Neuronal stem cell (in vitro differentiated cells): ENCODE data around the gene MAN1B1.
"Not testable (repeated sequence)": the region's sequence is repeated elsewhere in the genome, so short reads cannot be mapped to it uniquely, and the experiment has no call there.

Source experiments
- DNase-seq: peaks from one replicate; pipeline ENCODE4 v3.0.0-alpha.2; 2013; ENCODE audit warnings: low spot score
- H2AFZ ChIP-seq: one replicate; pipeline ENCODE4 v1.6.1; 2013; ENCODE audit warnings: mild to moderate bottlenecking, low read length, inconsistent platforms
- H2AK5ac ChIP-seq: 2 replicates; pipeline ENCODE4 v1.6.1; 2013; ENCODE audit warnings: low read depth, mild to moderate bottlenecking, inconsistent platforms, low read length, moderate library complexity, mixed read lengths
- H2BK120ac ChIP-seq: 2 replicates; pipeline ENCODE4 v1.6.1; 2013; ENCODE audit warnings: low read depth, mild to moderate bottlenecking, inconsistent platforms, low read length, moderate library complexity, mixed read lengths
- H2BK12ac ChIP-seq: one replicate; pipeline ENCODE4 v1.6.1; 2013; ENCODE audit warnings: low read length, inconsistent platforms
- H2BK15ac ChIP-seq: 2 replicates; pipeline ENCODE4 v1.6.1; 2013; ENCODE audit warnings: mild to moderate bottlenecking, low read length, inconsistent platforms, mixed read lengths
- H2BK5ac ChIP-seq: one replicate; pipeline ENCODE4 v1.6.1; 2013; ENCODE audit warnings: inconsistent platforms, mild to moderate bottlenecking, low read length, moderate library complexity
- H3K14ac ChIP-seq: one replicate; pipeline ENCODE4 v1.6.1; 2013; ENCODE audit warnings: low read length, inconsistent platforms
- H3K18ac ChIP-seq: 2 replicates; pipeline ENCODE4 v1.6.1; 2013; ENCODE audit warnings: low read length, inconsistent platforms
- H3K23ac ChIP-seq: 2 replicates; pipeline ENCODE4 v1.6.1; 2013; ENCODE audit warnings: low read depth, mild to moderate bottlenecking, mixed read lengths, low read length, inconsistent platforms; ENCODE audit not compliant: poor library complexity
- H3K27ac ChIP-seq: replicated peaks from 3 replicates; pipeline ENCODE4 v1.5.1; 2013; ENCODE audit warnings: low read length, inconsistent platforms
- H3K27me3 ChIP-seq, 3 experiments: 2 replicates each; pipeline ENCODE4 v1.6.1; 2013; ENCODE audit warnings: low read length in 3 of 3, mild to moderate bottlenecking in 2 of 3, inconsistent platforms in 1 of 3, low read depth in 1 of 3, mixed read lengths in 1 of 3, moderate library complexity in 1 of 3; ENCODE audit not compliant: control insufficient read depth in 3 of 3, insufficient read depth in 3 of 3
- H3K36me3 ChIP-seq, 2 donors: replicated peaks in 1 of 2; 2 replicates each; pipeline ENCODE4 v1.6.1; 2013; ENCODE audit warnings: low read length in 2 of 2; ENCODE audit not compliant: control insufficient read depth in 2 of 2, insufficient read depth in 2 of 2
- H3K4ac ChIP-seq: 2 replicates; pipeline ENCODE4 v1.6.1; 2013; ENCODE audit warnings: inconsistent platforms, mild to moderate bottlenecking, low read length, moderate library complexity
- H3K4me1 ChIP-seq, 2 donors: 1 replicate in 1 of 2; 2 replicates in 1 of 2; pipeline ENCODE4 v1.6.1; 2013; ENCODE audit warnings: low read length in 2 of 2, low read depth in 1 of 2; ENCODE audit not compliant: control insufficient read depth in 2 of 2, insufficient read depth in 1 of 2
- H3K4me2 ChIP-seq: one replicate; pipeline ENCODE4 v1.6.1; 2013; ENCODE audit warnings: mild to moderate bottlenecking, low read length, inconsistent platforms; ENCODE audit not compliant: insufficient read depth, poor library complexity, severe bottlenecking
- H3K4me3 ChIP-seq, 2 donors: 2 replicates each; pipeline ENCODE4 v1.5.1; 2013; ENCODE audit warnings: low read length in 2 of 2, mild to moderate bottlenecking in 2 of 2, inconsistent platforms in 1 of 2, moderate library complexity in 1 of 2
- H3K79me1 ChIP-seq: one replicate; pipeline ENCODE4 v1.6.1; 2013; ENCODE audit warnings: low read depth, mild to moderate bottlenecking, inconsistent platforms, low read length, moderate library complexity
- H3K9ac ChIP-seq: one replicate; pipeline ENCODE4 v1.6.1; 2013; ENCODE audit warnings: mild to moderate bottlenecking, low read depth, low read length, inconsistent platforms; ENCODE audit not compliant: poor library complexity
- H3K9me3 ChIP-seq, 2 donors: replicated peaks in 1 of 2; 2 replicates each; pipeline versions ENCODE3 to v1.6.1; 2013; ENCODE audit warnings: low read length in 2 of 2, mild to moderate bottlenecking in 2 of 2, inconsistent platforms in 1 of 2, low read depth in 1 of 2, mixed read lengths in 1 of 2, moderate library complexity in 1 of 2; ENCODE audit not compliant: control insufficient read depth in 2 of 2, insufficient read depth in 1 of 2
- H4K8ac ChIP-seq: one replicate; pipeline ENCODE4 v1.6.1; 2013; ENCODE audit warnings: low read depth, mild to moderate bottlenecking, inconsistent platforms, low read length, moderate library complexity
- H4K91ac ChIP-seq: one replicate; pipeline ENCODE4 v1.6.1; 2013; ENCODE audit warnings: low read length, low read depth, mild to moderate bottlenecking, inconsistent platforms; ENCODE audit not compliant: poor library complexity
- WGBS, 2 donors: extraction: QIAGEN DNeasy Blood & Tissue Kit; methylation state at CpG; one replicate each; pipeline ENCODE4 v1.1.7; 2013; ENCODE audit warnings: missing lambda C conversion rate in 2 of 2, mixed read lengths in 1 of 2; ENCODE audit not compliant: insufficient read length in 2 of 2, insufficient replicate concordance in 1 of 2; ENCODE audit errors: extremely low coverage in 2 of 2; 5-methylcytosine and 5-hydroxymethylcytosine counted together

The MAN1B1 gene

GRCh38 chr9:137122796-137123467, 36.1 kb downstream of the MAN1B1 start:
- H3K27me3 ChIP-seq, H3K4me3 ChIP-seq, H3K4ac ChIP-seq, H2BK120ac ChIP-seq, H3K4me2 ChIP-seq, H2BK5ac ChIP-seq, H2AK5ac ChIP-seq, H3K79me1 ChIP-seq, H2AFZ ChIP-seq, H2BK15ac ChIP-seq, DNase-seq, H3K23ac ChIP-seq, H3K4me1 ChIP-seq, H3K18ac ChIP-seq, H2BK12ac ChIP-seq, H3K36me3 ChIP-seq, H4K8ac ChIP-seq, H3K27ac ChIP-seq, H3K14ac ChIP-seq, H4K91ac ChIP-seq, H3K9ac ChIP-seq, H3K9me3 ChIP-seq: not testable (repeated sequence)
- no CpG with 5 or more reads among the region's 16 CpGs for WGBS, 2 donors

- no peak overlapping the region for H3K4me3 ChIP-seq
- H3K9ac ChIP-seq = no peak overlapping the region
- H2AFZ ChIP-seq = no peak overlapping the region
- no peak overlapping the region for H3K4me2 ChIP-seq
- DNase-seq = no peak
- H4K91ac ChIP-seq = no peak overlapping the region
- WGBS, 2 donors = no CpG with 5 or more reads among the region's 5 CpGs
- H2AK5ac ChIP-seq = no peak overlapping the region
- H3K4ac ChIP-seq = no peak overlapping the region
- H3K14ac ChIP-seq = no peak overlapping the region
- no peak overlapping the region for H3K23ac ChIP-seq
- no peak overlapping the region for H4K8ac ChIP-seq
- H2BK120ac ChIP-seq = no peak overlapping the region
- peaks cover 2% of the 10 kb centered on the region for H3K79me1 ChIP-seq
- no peaks in the 10 kb centered on the region for H3K27me3 ChIP-seq
- no peak overlapping the region for H2BK5ac ChIP-seq
- H3K18ac ChIP-seq = no peak overlapping the region
- H3K4me1 ChIP-seq = peaks cover 0 to 12% of the 10 kb centered on the region in 2 donors
- H3K36me3 ChIP-seq = no peaks in the 10 kb centered on the region
- H2BK12ac ChIP-seq = no peak overlapping the region
- H2BK15ac ChIP-seq = no peak overlapping the region
- no peaks in the 10 kb centered on the region for H3K9me3 ChIP-seq
- H3K27ac ChIP-seq = no peak overlapping the region
These were observed 36.7 kb downstream of the MAN1B1 start for GRCh38 chr9:137123468-137123837.

- not testable (repeated sequence) for H3K27me3 ChIP-seq, DNase-seq, H3K14ac ChIP-seq, H2BK15ac ChIP-seq, H2BK120ac ChIP-seq, H3K4me3 ChIP-seq, H3K4ac ChIP-seq, H2AFZ ChIP-seq, H2BK5ac ChIP-seq, H2AK5ac ChIP-seq, H3K18ac ChIP-seq, H3K36me3 ChIP-seq, H3K79me1 ChIP-seq, H3K4me2 ChIP-seq, H3K9me3 ChIP-seq, H3K9ac ChIP-seq, H4K8ac ChIP-seq, H4K91ac ChIP-seq, H2BK12ac ChIP-seq, H3K27ac ChIP-seq, H3K23ac ChIP-seq
- peaks cover 4 to 17% of the 10 kb centered on the region in 2 donors for H3K4me1 ChIP-seq
- WGBS, 2 donors = no CpG with 5 or more reads among the region's 5 CpGs
These were observed 37.2 kb downstream of the MAN1B1 start for GRCh38 chr9:137123952-137124462.

GRCh38 chr9:137126786-137127185, 40.0 kb downstream of the MAN1B1 start:
- H3K9me3 ChIP-seq = no peaks in the 10 kb centered on the region
- no peak overlapping the region for H3K4ac ChIP-seq
- no peak overlapping the region for H3K27ac ChIP-seq
- no CpG with 5 or more reads among the region's 3 CpGs for WGBS, 2 donors
- H2BK12ac ChIP-seq = no peak overlapping the region
- H2AFZ ChIP-seq = no peak overlapping the region
- H3K9ac ChIP-seq = no peak overlapping the region
- no peak overlapping the region for H3K18ac ChIP-seq
- H3K23ac ChIP-seq = no peak overlapping the region
- H3K27me3 ChIP-seq = peaks cover 0 to 6% (median 2%) of the 10 kb centered on the region in 3 experiments
- no peak overlapping the region for H2BK5ac ChIP-seq
- peaks cover 6% of the 10 kb centered on the region for H3K79me1 ChIP-seq
- no peak overlapping the region for H3K4me3 ChIP-seq
- H2AK5ac ChIP-seq = no peak overlapping the region
- H3K14ac ChIP-seq = no peak overlapping the region
- no peak overlapping the region for H4K8ac ChIP-seq
- DNase-seq = no peak
- H3K4me1 ChIP-seq = peaks cover 6 to 17% of the 10 kb centered on the region in 2 donors
- H2BK15ac ChIP-seq = no peak overlapping the region
- no peak overlapping the region for H4K91ac ChIP-seq
- H3K36me3 ChIP-seq = no peaks in the 10 kb centered on the region
- no peak overlapping the region for H3K4me2 ChIP-seq
- H2BK120ac ChIP-seq = no peak overlapping the region
